Measurements from ENCODE around the gene ZNF841.
"Not testable (repeated sequence)": the region's sequence is repeated elsewhere in the genome, so short reads cannot be mapped to it uniquely, and the experiment has no call there.

GRCh38 chr19:52096416-52096815 lies 851 bp upstream of the ZNF841 start:
- TF ChIP-seq, protein P1, sequence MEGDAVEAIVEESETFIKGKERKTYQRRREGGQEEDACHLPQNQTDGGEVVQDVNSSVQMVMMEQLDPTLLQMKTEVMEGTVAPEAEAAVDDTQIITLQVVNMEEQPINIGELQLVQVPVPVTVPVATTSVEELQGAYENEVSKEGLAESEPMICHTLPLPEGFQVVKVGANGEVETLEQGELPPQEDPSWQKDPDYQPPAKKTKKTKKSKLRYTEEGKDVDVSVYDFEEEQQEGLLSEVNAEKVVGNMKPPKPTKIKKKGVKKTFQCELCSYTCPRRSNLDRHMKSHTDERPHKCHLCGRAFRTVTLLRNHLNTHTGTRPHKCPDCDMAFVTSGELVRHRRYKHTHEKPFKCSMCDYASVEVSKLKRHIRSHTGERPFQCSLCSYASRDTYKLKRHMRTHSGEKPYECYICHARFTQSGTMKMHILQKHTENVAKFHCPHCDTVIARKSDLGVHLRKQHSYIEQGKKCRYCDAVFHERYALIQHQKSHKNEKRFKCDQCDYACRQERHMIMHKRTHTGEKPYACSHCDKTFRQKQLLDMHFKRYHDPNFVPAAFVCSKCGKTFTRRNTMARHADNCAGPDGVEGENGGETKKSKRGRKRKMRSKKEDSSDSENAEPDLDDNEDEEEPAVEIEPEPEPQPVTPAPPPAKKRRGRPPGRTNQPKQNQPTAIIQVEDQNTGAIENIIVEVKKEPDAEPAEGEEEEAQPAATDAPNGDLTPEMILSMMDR (IDR thresholded peaks at IDR 0.05; ENCODE audit: extremely low read depth in 1 of 2, insufficient read depth in 1 of 2, low read depth in 1 of 2, low read length in 2 of 2) = not testable (repeated sequence)
- TF ChIP-seq POLR2A (IDR thresholded peaks at IDR 0.05; ENCODE audit: low read depth, low read length); POLR2AphosphoS5 (IDR thresholded peaks at IDR 0.05; ENCODE audit: insufficient read depth, low read depth, low read length); EZH2 (IDR thresholded peaks at IDR 0.05; ENCODE audit: borderline replicate concordance, low read depth, low read length, severe bottlenecking); GATA2 (IDR thresholded peaks at IDR 0.05; ENCODE audit: insufficient read depth, insufficient read length, low read depth, low read length); MYC (IDR thresholded peaks at IDR 0.05; ENCODE audit: low read depth, low read length): not testable (repeated sequence)
